Measurements from ENCODE around the gene LTBP3.
"Not testable (repeated sequence)": the region's sequence is repeated elsewhere in the genome, so short reads cannot be mapped to it uniquely, and the experiment has no call there.

GRCh38 chr11:65523631-65523968 lies 34.6 kb downstream of the LTBP3 start:
- TF ChIP-seq EZH2 (IDR thresholded peaks at IDR 0.05; ENCODE audit: borderline replicate concordance, insufficient read depth, low read length, poor library complexity, severe bottlenecking); TAF1 (IDR thresholded peaks at IDR 0.05; ENCODE audit: low read depth): not testable (repeated sequence)
- TF ChIP-seq, protein P1, sequence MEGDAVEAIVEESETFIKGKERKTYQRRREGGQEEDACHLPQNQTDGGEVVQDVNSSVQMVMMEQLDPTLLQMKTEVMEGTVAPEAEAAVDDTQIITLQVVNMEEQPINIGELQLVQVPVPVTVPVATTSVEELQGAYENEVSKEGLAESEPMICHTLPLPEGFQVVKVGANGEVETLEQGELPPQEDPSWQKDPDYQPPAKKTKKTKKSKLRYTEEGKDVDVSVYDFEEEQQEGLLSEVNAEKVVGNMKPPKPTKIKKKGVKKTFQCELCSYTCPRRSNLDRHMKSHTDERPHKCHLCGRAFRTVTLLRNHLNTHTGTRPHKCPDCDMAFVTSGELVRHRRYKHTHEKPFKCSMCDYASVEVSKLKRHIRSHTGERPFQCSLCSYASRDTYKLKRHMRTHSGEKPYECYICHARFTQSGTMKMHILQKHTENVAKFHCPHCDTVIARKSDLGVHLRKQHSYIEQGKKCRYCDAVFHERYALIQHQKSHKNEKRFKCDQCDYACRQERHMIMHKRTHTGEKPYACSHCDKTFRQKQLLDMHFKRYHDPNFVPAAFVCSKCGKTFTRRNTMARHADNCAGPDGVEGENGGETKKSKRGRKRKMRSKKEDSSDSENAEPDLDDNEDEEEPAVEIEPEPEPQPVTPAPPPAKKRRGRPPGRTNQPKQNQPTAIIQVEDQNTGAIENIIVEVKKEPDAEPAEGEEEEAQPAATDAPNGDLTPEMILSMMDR (IDR thresholded peaks at IDR 0.05; ENCODE audit: poor library complexity, severe bottlenecking) = not testable (repeated sequence)

Data from neural cell (in vitro differentiated cells).